PFSK-1 (cell line): Measurements from ENCODE around the gene C19orf38.

Experiments
- FOXP2 ChIP-seq: optimal IDR thresholded peaks from 2 replicates; pipeline ENCODE3; 2011; ENCODE audit warnings: borderline replicate concordance, control low read depth, inconsistent platforms; ENCODE audit not compliant: insufficient read depth; ENCODE audit errors: extremely low read length, extremely low read depth
- POLR2AphosphoS5 ChIP-seq: IDR thresholded peaks from 2 replicates; pipeline ENCODE4 v1.6.1; 2012; ENCODE audit warnings: low read depth, mild to moderate bottlenecking, control low read depth, low read length, moderate library complexity
- SIN3A ChIP-seq: IDR thresholded peaks from 2 replicates; pipeline ENCODE4 v1.6.1; 2012; ENCODE audit warnings: mild to moderate bottlenecking, low read length, moderate library complexity, borderline replicate concordance; ENCODE audit not compliant: insufficient read depth
- TAF1 ChIP-seq: IDR thresholded peaks from 2 replicates; pipeline ENCODE4 v1.6.1; 2012; ENCODE audit warnings: low read length, control low read depth, borderline replicate concordance; ENCODE audit not compliant: insufficient read depth
- TF ChIP-seq, protein P1 (sequence below), 2 experiments: IDR thresholded peaks; 2 replicates each; pipeline versions ENCODE4 v1.6.1 to v1.8.0; 2011 to 2012; ENCODE audit warnings: low read depth in 2 of 2, low read length in 2 of 2, control low read depth in 1 of 2, inconsistent platforms in 1 of 2, mild to moderate bottlenecking in 1 of 2, moderate library complexity in 1 of 2; ENCODE audit not compliant: insufficient read depth in 1 of 2

The C19orf38 gene

DNA sequence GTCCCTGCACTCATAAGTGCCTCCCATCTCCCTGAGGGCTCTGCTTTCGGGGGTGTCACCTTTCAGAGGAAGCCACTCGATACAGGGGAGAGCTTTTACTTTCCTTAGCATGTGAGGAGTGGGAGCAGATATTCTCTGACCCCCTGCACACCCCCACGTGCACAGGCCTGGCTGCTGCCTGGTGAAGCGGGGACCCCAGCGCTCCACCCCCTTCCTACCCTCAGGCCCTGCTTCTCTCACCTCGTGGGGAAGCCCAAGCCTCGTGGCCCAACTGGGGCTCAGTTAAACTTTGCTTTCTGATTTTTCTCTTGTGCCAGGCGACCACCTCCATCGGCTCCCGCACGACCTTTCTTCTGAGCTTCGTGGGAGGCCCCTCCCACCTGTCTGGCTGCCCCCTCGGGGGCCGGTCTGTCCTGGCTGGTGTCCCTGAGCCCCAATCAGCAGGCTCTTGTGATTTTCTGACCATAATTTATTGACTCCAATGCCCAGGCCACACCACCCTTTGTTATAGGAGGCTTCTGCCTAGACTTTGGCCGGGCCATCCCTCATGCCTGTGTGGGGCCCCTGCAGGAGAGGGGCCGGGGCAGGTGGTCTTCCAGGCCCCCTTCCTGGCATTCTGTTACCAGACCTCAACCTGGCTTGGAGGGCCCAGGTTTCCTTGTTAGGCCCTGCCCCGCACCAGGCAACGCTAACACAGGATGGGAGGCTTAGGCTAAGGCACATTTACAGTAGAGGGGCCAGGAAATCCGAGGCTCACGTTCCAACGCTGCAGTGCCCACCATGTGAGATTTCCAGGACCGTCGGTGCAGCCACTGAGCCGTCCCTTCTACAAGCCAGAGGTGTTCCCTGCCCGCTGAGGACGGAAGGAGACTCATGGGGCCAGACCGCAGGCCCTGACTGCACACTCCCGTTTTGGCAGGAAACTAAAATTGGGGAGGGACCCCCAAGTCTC is 16.0 kb upstream of the C19orf38 start:
- TF ChIP-seq FOXP2, result no peak

DNA sequence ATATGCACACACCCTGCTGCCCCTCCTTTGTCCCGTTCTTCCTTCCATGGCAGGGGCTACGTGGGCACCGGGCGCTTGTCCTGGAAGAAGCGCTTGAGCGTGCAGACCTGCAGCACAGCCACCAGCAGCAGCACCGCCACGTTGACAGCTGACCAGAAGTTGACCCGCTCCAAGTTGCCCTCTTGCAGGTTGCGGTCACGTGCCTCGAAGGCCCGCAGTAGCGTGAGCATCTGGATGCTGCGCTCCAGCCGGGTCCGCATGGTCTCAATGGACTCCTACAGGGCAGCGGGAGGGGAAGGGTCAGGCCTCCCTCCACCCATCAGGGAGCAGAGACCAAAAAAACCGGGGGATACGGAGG is 15.3 kb upstream of the C19orf38 start:
- TF ChIP-seq FOXP2, result no peak
- TF ChIP-seq, protein P1, sequence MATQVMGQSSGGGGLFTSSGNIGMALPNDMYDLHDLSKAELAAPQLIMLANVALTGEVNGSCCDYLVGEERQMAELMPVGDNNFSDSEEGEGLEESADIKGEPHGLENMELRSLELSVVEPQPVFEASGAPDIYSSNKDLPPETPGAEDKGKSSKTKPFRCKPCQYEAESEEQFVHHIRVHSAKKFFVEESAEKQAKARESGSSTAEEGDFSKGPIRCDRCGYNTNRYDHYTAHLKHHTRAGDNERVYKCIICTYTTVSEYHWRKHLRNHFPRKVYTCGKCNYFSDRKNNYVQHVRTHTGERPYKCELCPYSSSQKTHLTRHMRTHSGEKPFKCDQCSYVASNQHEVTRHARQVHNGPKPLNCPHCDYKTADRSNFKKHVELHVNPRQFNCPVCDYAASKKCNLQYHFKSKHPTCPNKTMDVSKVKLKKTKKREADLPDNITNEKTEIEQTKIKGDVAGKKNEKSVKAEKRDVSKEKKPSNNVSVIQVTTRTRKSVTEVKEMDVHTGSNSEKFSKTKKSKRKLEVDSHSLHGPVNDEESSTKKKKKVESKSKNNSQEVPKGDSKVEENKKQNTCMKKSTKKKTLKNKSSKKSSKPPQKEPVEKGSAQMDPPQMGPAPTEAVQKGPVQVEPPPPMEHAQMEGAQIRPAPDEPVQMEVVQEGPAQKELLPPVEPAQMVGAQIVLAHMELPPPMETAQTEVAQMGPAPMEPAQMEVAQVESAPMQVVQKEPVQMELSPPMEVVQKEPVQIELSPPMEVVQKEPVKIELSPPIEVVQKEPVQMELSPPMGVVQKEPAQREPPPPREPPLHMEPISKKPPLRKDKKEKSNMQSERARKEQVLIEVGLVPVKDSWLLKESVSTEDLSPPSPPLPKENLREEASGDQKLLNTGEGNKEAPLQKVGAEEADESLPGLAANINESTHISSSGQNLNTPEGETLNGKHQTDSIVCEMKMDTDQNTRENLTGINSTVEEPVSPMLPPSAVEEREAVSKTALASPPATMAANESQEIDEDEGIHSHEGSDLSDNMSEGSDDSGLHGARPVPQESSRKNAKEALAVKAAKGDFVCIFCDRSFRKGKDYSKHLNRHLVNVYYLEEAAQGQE (IDR thresholded peaks at IDR 0.05; ENCODE audit: insufficient read depth in 1 of 2, low read depth in 2 of 2, low read length in 2 of 2), result no peak
- no peak for TF ChIP-seq TAF1
- TF ChIP-seq POLR2AphosphoS5, result no peak
- TF ChIP-seq SIN3A, result no peak

DNA sequence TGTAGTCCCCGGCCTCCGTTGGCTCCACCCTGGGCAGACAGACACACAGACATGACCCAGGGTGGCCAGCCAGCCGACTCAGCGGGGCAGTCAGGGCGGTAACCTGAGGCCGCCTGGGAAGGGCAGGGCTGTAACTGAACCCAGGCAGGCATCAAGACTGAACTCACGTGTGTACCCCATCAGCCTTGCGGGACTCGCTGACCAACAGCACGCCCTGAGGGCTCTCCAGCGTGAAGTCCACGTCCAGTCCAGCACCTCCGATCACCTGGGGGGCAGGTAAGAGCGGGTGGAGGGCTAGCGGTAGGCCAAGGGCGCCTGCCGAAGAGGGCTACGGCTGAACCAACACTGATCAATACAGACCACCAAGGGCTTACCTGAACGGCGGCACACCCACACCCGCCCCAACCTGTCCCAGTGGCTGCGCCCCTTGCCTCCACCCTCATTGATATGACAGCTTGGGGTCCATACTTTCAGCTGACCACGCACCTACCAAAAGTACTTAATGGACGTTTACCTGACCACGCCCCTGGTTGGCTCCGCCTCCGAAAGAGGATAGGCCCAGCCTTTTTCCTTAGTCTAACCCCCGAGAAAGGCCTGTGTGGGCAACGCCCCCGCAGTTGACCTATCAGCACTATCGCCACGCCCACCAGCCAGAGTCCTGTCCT is 13.0 kb upstream of the C19orf38 start:
- TF ChIP-seq POLR2AphosphoS5 (peak; percentile 47; the same call in 1 of the 2 replicates), TAF1 (no peak), FOXP2 (no peak), SIN3A (peak; percentile 53; the same call in 1 of the 2 replicates)
- TF ChIP-seq, protein P1 (IDR thresholded peaks at IDR 0.05; ENCODE audit: insufficient read depth in 1 of 2, low read depth in 2 of 2, low read length in 2 of 2), result no peak

DNA sequence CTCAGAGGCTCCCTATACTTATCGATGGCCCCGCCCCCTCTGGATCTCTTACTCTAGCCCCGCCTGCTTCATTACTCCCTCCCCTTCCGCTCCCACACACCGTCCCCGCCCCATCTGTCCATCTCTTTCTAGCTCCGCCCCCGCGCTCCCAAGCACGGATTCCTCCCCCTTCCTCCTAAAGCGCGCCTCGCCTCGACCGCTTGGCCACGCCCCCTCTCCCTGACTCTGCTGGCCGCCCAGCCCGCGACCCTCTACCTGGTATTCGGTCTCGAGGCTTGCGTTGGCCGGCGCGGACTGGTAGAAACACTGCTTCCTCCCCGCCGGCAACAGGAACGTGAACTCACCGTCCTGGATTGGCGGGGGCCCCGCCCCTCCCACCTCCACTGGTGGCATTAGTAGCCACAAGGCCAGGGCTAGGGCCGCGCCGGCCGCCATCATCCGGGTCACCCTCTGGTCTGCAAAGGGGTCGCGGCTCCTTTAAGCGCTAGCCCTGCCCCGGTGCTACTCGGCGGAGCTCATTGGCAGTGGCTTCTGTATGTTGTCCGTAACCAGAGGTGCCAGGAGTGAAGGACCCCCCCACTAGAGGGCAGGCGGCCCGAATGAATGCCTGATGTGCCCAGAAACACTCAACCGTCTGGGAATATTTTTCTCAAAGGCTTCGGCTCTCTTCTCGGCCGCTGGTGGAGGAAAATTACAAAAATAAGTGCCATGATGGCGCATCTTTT is 12.3 kb upstream of the C19orf38 start, which contains the start of gene TMED1:
Gene TMED1, minus strand, starts transcription at position 459 of the 725 bp plus-strand sequence. Its CDS starts 21 bp downstream, at position 438.
- TF ChIP-seq TAF1 (peak; percentile 66; the same call in 1 of the 2 replicates), POLR2AphosphoS5 (peak; percentile 69), SIN3A (no peak), FOXP2 (peak; percentile 14)
- TF ChIP-seq, protein P1 (IDR thresholded peaks at IDR 0.05; ENCODE audit: insufficient read depth in 1 of 2, low read depth in 2 of 2, low read length in 2 of 2), result no peak
